ENCODE measurements around the gene PEDS1. TPM values are rescaled to one million over a fixed set of nuclear protein-coding genes. Genes with fewer than 3 reads are reported as not detected.
A peak's percentile ranks its signal among the peaks of the same experiment; 100 is the strongest.
"Not testable (repeated sequence)": the region's sequence is repeated elsewhere in the genome, so short reads cannot be mapped to it uniquely, and the experiment has no call there.

Gene PEDS1
- 39.5 TPM for total RNA-seq

DNA sequence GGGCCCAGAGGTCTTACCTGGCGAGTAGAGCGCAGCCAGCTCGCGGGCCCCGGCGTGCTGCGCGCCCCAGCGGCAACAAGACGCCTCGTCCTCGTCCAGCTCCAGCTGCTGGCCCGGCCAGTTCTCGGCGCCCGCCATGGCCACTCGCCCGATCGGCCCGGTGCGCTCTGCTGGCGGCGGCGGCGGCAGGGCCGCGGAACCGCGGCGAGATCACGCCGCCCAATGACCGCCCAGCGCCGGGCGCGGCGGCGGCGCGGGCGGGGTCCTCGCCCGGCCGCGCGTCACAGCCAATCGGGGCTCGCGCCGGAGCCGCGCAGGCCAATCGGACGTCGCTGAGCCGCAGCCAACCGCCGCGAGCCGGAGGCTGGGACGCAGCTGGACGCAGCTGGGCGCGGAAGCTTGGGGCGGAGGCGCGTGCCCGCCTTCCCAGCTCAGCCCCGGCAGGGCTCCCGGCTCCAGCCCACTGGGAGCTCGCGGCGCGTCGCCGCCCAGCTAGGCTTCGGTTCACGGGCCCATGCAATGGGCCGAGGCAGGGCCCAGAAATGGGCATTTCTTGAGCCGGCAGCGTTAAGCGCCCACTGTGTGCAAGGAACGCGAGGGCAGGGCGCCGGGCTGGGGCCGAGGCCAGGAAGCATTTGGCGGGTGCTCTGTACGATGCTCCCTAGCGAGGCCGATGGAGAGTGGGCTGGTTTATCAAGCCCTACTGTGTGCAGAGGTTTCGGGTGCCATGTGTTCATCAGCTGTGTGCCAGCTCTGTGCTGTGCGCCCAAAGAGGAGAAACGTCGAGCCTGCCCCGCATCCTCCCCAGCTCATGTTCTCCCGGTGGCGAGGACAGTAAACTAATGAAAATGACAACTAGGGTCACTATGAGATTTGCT lies at the start of gene PEDS1:
PEDS1 (minus strand) TSS at position 224 of the 878 bp plus-strand sequence; CDS start at position 138, 86 bp downstream.
- DNase-seq (ENCODE audit: low spot score): peak; percentile 94
- ATAC-seq: peak; percentile 95
- intact Hi-C loops (cut with DNase I): no loop called here

DNA sequence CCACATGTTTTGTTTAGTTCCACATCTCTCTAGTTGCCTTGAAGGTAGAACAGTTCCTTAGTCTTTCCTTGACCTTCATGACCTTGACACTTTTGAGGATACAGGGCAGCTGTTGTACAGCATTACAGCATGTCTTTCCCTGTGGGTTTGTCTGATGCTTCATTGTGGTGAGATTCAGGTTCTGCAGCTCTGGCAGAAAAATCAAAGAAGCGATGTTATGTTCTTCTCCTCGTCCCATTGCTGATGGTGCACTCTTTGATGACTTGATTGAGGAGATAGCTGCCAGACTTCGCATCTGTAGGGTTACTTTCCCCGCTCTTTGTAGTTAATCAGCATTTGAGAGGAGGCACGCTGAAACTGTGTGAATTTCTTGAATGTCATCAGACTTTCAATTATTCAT lies 49.2 kb upstream of the PEDS1 start:
- ATAC-seq (no peak), DNase-seq (ENCODE audit: low spot score) (no peak)
- intact Hi-C loops (cut with DNase I): no loop called here

DNA sequence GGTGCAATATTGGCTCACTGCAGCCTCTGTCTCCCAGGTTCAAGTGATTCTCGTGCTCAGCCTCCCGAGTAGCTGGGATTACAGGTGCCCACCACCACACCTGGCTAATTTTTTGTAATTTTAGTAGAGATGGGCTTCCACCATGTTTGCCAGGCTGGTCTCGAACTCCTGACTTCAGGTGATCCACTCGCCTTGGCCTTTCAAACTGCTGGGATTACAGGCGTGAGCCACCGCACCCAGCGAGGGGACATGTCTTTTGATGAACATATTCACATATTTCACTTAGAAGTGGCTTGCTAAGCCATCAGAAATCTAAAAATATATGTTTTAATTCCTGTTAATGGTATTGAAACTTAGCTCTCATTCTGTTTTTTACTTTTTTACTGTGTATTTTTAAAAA lies 48.2 kb upstream of the PEDS1 start:
- intact Hi-C loops (cut with DNase I); ATAC-seq: not testable (repeated sequence)

DNA sequence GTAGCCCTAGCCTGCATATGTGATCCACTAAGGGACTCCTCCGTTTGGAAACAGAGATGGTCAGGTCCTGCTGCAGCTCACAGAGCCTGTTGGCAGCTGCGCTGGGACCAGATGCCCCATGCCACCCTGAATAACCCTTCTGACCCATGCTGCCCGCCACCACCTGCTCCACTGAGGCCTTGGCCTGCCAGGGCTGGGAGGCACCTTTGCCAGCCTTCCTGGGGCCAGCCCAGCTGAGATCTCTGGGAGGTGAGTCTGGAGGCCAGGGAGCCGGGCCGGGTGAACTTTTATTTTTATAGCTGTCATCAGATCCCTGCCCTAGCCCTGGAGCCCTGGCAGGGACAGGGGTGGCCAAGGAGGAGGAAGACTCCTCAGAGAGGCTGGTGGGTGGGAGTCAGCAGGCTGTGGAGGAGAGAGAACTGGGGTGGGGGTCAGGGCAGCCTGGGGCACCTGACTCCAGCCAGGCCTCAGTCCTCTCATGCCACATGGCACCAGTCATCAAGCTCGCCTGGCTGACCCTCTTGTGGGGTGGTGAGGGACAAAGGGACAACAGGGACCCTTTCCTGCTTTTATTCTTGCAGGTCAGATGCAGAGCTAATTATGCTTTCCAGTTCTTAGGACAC lies 47.1 kb upstream of the PEDS1 start:
- no peak for DNase-seq (ENCODE audit: low spot score)
- no peak for ATAC-seq
- intact Hi-C loops (cut with DNase I): no loop called here

More for the DNA sequence above, 48.2 kb upstream of the PEDS1 start:
- DNase-seq (ENCODE audit: low spot score): not testable (repeated sequence)

DNA sequence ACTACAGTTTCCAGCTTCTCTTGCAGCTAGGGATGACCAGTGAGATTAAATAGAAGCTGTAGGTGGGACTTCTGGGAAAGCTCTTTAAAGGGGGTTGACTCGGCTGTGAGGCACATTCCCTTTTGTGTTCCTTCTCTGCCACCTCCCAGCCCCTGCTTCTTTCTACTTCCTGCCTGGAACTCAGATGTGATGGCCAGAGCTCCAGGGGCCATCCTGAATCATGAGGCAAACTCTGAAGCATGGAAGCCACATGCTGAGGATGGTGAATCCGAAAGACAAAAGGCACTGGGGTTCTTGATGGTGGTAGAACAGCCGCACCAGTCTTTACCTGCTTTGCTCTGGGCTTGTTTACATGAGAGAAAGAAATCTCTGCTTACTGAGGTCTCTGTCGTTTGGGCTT lies 46.2 kb upstream of the PEDS1 start:
- no peak for DNase-seq (ENCODE audit: low spot score)
- intact Hi-C loops (cut with DNase I): no loop called here
- ATAC-seq: no peak

DNA sequence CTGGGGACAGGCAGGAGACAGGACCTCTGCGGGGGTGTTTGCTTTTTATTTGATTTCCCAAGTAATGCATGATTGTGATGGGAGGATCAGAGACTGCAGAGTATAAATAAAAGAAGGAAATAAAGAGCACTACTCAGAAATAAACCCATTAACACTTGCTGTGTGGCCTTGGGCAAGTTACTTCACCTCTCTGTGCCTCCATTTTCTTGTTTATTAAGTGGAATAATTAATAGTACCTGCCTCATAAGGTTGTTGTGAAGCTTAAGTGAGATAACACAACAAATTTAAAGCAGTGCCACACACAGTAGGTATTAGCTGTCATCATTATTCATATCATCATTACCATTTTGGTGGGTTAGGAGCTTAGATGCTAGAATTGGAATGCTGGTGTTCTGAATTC lies 45.2 kb upstream of the PEDS1 start:
- intact Hi-C loops (cut with DNase I): no loop called here
- no peak for DNase-seq (ENCODE audit: low spot score)
- ATAC-seq: no peak

DNA sequence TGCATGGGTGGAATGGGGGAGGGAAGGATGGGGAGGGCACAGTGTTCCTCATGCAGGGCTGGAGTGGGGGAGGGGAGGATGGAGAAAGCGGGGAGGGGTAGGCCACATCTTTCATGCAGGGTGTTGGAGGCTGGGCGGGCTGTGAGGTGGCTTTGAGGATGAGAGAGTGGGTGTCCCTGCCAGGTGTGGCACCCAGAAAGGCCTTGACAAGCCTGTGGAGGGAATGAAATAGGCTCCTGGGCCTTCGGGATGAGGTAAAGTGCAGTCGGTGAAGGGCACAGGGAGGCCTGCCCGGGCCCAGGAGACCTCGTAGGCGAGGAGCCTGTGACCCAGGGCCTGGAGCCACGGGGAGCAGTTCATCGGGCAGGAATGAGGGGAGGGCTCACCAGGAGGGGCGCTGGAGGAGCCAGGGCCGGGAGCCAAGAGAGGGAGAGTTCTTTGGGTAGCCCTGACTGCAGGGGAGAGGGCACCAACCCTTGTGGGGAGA lies 44.7 kb upstream of the PEDS1 start:
- no peak for ATAC-seq
- DNase-seq (ENCODE audit: low spot score): no peak
- intact Hi-C loops (cut with DNase I): no loop called here

DNA sequence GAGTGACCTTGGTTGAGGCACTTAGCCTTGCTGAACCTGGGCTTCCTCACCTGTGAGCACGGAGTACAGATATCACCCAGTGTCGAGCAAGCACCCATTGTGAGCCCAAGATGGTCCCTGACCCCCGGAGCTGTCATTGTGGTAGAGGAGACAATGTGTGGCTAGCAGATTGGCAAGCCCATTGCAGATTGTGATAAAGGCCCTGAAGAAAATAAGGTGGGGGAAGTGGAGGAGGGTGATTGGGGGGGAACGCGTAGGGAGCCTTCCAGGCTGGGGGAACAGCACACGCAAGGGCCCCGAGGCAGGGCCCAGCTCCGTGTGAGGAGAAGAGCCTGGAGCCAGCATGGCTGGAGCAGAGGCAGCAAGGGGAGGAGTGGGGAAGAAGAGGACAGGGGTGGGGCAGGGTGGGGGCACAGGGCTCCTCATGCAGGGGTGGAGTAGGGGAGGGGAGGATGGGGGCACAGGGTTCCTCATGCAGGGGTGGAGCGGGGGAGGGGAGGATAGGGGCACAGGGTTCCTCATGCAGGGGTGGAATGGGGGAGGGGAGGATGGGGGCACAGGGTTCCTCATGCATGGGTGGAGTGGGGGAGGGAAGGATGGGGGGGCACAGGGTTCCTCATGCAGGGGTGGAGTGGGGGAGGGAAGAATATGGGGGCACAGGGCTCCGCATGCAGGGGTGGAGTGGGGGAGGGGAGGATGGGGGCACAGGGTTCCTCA lies 44.1 kb upstream of the PEDS1 start:
- DNase-seq (ENCODE audit: low spot score) (no peak), ATAC-seq (no peak)
- intact Hi-C loops (cut with DNase I): no loop called here

DNA sequence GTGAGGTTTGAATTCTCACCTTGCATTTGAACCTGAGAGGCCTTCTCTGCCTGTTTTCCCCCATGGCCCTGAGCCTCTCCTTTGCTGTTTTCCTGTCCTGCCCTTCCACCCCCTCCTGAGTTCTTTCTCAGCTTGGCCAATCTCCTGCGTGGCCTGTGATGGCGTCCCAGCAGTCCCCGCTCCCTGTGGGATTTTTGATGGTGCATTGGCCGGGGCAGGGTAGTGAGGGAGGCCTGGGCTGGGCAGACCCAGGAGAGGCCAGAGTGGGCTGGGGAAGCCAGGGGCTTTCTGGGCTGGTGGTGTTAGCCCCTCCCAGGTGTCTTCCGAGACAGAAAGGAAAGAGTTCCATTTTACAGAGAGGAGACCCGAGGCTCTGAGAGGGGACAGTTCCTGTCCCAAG lies 43.4 kb upstream of the PEDS1 start:
- DNase-seq (ENCODE audit: low spot score) (no peak), ATAC-seq (no peak)
- intact Hi-C loops (cut with DNase I): no loop called here

DNA sequence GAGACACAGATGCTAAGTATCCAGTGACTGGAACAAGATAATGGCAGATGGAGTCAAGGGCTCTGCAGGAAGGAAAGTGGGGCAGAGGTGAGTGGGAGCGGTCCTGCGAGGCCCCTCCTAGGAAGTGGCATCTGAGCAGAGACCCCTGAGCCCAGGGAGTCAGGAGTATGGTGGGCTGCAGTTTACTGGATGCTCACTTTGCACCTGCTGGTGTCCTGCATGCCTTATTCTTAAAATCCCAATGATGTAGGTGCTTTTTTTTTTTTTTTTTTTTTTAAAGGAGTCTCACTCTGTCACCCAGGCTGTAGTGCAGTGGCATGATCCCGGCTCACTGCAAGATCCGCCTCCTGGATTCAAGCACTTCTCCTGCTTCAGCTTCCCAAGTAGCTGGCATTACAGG lies 42.7 kb upstream of the PEDS1 start:
- intact Hi-C loops (cut with DNase I): no loop called here
- ATAC-seq (no peak), DNase-seq (ENCODE audit: low spot score) (no peak)

DNA sequence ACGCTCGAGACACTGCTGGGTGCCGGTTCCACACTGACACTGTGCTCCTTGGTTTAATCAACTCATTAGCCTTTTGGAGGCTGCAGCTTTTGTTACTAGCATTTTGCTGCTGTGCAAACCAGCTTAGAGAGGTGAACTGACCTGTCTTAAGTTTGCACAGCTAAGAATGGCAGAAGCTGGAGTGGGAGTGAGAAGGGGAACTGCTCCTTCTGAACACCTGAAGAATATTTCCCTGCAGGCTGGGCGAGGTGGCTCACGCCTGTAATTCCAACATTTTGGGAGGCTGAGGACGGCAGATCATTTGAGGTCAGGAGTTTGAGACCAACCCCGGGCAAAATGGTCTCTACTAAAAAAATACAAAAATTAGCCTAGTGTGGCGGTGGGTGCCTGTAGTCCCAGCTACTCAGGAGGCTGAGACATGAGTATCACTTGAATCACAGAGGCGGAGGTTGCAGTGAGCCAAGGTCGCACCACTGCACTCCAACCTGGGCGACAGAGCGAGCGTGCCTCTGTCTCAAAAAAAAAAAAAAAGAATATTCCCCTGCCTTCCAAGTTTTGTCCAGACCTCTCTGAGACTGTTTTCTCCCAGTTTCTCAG lies 42.1 kb upstream of the PEDS1 start:
- intact Hi-C loops (cut with DNase I): no loop called here
- no peak for DNase-seq (ENCODE audit: low spot score)
- ATAC-seq: no peak

DNA sequence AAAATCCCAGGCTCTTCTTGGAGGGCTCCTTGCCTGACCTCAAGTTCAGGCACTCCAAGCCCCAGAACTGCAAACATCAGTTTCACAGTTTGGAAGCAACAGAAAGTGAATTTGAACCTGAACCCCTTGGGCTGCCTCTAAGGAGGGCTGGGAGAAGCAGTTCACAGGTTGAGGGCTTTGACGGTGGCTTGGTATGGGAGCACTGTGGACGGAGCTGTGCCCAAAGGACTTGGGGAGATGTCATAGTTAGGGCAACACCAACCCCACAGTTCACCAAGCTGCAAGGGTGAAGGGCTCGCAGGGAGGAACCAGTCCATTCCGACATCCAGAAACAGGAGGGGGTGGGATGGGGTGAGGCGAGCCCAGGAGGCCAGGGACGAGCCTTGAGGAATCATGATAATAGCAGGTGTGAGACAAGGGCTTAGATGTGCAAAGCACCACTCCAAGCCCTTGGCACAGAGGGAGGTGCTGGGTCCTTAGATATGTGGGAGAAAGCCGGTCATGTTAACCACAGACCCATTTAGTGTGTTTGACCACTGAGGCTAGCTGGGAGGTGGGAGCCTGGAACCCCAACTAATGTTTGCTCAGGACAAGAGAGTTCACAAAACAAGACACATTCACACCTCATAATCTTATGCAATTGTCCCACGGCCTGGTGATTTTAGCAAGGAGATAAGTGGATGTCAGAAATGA lies 41.5 kb upstream of the PEDS1 start:
- intact Hi-C loops (cut with DNase I): loop anchor here (5.0 kb wide), 1 partner anchor 112 kb away; no protein-coding TSS in a partner anchor
- DNase-seq (ENCODE audit: low spot score) (no peak), ATAC-seq (no peak)

DNA sequence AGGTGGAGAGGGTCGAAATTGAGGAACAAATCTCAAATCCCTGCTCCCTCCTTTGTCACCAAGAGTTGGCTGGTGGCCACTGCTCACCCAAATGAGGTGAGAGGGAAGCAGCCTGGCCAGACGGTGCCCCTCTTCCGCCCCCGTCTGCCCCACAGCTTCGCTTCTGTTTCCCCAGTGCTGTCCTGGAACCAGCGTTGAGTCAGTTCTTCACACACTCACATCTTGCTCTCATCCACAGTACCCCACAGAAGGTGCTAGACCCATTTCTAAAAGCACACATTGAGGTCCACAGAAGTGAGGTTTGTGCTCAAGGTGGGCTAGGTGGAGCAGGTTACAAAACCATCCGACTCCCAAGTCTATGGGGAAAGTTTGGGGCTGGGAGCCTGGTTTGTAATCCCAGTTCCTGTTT lies 40.9 kb upstream of the PEDS1 start:
- intact Hi-C loops (cut with DNase I): loop anchor here (5.0 kb wide), 1 partner anchor 113 kb away; no protein-coding TSS in a partner anchor
- DNase-seq (ENCODE audit: low spot score) (no peak), ATAC-seq (no peak)

DNA sequence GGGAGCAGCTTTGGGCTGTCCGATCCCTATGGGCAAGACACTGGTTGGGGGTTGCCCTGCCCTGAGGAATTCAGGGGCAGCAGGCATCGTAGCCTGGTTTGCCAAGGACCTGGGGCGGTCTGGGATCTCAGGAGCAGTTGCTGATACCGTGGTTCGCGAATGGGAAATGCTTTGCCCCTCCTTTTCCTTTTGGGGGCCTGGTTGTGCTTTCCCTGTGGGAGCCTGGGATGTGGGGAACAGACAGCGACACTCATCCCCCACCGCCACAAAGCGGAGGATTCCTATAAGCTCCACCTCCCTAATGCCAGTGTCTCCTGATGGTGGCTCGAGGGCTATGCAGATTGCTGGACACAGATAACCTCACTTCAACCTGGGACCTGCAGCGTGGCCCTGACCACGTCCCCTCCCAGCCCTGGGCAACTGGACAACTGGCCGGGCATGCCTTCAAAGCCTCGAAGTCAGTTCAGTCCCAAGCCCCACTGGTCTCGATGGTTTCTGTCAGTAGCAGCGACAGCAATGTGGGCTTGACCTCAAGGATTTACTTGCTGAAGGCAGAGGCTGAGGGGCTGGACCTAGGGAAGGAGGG lies 40.4 kb upstream of the PEDS1 start:
- DNase-seq (ENCODE audit: low spot score): no peak
- ATAC-seq: peak; percentile 1
- intact Hi-C loops (cut with DNase I): loop anchor here (5.0 kb wide), 1 partner anchor 113 kb away; no protein-coding TSS in a partner anchor

DNA sequence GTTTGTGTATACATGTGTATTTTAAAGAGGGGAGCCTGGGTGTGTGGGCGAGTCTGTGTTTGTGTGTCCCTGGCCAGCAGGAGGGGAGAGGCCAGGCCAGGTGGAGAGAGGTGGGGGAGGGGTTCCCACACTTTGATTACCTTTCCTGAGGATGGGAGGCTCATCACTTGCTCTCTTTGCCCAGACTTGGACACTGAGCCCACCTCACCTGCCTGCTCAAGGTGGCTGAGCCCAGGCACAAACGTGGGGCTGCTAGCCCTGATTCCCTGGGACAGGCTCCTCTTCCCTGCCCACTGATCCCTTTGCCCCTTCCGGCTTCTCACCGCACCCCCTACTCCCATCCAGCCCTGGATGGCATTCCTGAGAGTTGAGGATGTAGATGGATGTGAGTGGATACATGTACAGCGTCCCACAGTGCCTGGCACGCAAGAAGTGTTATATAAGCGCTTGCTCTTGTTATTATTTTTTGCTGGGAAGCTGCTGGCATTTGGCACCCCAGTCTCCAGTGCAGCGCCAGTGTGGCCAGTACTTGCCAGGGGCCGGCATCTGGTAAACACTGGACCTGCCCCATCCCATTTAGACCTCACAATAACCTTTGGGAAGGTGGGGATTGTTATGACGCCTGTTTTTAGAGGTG lies 39.8 kb upstream of the PEDS1 start:
- intact Hi-C loops (cut with DNase I): loop anchor here (5.0 kb wide), 1 partner anchor 114 kb away; no protein-coding TSS in a partner anchor
- DNase-seq (ENCODE audit: low spot score) (no peak), ATAC-seq (peak; percentile 1)

DNA sequence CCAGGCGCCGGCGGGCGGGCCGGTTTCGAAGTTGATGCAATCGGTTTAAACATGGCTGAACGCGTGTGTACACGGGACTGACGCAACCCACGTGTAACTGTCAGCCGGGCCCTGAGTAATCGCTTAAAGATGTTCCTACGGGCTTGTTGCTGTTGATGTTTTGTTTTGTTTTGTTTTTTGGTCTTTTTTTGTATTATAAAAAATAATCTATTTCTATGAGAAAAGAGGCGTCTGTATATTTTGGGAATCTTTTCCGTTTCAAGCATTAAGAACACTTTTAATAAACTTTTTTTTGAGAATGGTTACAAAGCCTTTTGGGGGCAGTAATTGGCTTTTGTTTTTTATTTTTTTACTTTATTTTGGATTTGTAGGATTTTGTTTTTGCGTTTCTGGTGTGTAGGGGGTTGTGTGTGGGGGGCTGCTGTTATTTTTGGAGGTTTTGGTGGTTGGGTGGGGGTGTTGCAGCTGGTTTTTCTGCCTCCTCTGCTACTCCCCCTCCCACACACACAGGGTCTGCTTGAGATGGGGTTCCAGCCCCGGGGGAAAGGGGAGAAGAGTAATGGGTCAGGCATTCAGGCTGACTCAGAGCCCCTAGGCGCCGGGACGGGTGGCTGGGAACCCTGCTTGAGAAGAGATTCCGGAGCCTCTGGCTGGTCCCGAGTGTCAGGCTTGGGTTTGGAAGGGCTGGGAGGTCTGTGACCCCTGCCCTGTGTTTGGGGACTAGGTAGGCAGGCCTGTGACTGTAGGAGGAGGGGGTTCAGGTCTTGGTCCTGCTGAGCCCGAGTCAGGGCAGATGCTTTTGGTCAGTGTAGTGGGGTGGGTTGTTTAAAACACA lies 39.1 kb upstream of the PEDS1 start:
- peak; percentile 88 for DNase-seq (ENCODE audit: low spot score)
- intact Hi-C loops (cut with DNase I): loop anchor here (5.0 kb wide), 1 partner anchor 115 kb away; no protein-coding TSS in a partner anchor
- peak; percentile 46 for ATAC-seq
